Measurements from ENCODE around the gene LIFR. TPM values are rescaled to one million over a fixed set of nuclear protein-coding genes. Genes with fewer than 3 reads are reported as not detected.

LIFR gene
- total RNA-seq, 1 donor from 2014 or later, result not detected

DNA sequence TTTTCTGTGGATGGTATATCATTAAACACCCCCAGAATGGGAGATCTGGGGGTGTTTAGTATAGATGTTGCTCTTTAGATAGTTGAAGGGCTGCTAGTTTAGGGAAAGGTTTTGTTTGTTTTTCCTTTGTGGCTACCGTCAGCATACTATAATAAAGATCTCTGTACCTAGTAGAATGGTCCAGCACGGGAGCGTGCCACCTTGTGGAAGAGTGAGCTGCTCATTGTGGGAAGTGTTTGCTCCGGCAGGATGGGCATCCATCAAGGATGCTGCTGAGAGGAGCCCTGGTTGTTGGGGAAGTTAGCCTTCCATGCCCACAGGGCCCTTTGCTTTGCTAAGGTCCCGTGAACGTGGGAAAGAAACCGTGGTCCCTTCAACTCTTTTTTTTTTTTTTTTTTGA lies 113.1 kb downstream of the LIFR start:
- intact Hi-C loops (cut with micrococcal nuclease), result no loop called here

DNA sequence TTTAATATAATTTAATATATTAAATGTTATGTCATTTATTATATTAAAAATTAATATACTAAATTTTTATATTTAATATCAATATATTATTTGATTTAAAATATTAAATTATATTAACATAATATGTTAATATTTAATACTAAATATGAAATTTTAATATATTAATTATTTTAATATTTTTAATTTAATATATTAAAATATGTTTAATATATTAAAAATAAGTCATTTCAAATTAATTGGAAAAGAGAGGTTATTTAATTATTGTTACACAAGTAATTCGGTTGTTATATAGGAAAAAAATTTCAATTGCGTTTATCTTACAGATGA lies 114.2 kb downstream of the LIFR start:
- intact Hi-C loops (cut with micrococcal nuclease), result no loop called here

DNA sequence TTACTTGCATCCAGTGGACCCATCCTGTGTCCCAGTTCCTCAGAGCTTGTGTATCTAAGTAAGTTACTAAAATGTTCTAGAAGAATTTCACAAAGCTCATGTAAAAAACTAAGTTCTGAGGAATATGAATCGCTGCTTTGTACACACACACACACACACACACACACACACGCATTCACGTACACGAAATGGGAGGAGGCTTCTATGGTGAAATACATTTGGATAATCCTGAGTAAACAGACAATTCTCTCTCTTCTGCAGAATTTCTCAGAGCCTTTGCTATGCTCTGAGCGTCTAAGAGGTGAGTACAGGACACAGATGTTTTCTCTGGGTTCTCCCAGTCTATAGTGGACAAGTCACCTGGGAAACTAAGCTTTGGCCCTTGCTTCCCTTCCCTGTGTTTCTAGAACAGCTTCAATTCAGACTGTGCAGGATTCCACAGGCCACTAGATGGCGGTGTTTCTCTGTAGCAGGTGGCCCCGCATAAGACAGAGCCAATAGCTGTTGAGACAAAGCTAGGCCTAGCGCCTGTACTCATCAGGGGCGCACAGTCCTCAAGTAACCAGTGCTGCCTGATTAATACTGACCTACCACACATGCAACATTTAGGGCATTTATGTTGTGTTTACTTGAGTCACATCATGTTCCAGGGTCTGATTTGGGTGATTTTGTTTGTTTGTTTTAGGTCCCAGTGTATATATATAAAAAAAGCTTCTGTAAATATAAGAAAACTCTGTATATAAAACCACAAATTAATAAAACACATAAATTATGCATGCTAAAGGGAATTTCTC lies 114.8 kb downstream of the LIFR start:
- intact Hi-C loops (cut with micrococcal nuclease), result loop anchor here (1.0 kb wide), 4 partner anchors 110 to 481 kb away; no protein-coding TSS in a partner anchor

DNA sequence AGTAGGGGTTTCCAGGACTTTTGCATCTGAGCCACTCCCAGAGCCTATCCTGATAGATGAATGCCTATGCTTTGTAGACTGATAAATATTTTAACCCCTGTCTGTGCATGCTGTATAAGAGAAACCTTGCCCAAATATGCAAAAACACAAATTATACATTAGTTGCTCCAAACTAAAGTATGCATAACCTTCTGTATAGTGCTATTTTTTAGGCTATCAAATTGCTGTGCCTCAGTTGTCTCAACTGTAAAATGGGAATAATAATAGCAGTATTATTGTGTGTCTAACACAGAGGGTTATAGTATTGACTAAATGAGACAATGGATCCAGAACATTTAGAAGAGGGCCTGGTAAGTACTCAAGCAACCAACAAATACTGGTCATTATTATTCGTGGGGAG lies 117.7 kb downstream of the LIFR start:
- intact Hi-C loops (cut with micrococcal nuclease), result no loop called here

GRCh38 chr5:38434966-38435705 lies 121.3 kb downstream of the LIFR start:
- intact Hi-C loops (cut with micrococcal nuclease), result no loop called here

DNA sequence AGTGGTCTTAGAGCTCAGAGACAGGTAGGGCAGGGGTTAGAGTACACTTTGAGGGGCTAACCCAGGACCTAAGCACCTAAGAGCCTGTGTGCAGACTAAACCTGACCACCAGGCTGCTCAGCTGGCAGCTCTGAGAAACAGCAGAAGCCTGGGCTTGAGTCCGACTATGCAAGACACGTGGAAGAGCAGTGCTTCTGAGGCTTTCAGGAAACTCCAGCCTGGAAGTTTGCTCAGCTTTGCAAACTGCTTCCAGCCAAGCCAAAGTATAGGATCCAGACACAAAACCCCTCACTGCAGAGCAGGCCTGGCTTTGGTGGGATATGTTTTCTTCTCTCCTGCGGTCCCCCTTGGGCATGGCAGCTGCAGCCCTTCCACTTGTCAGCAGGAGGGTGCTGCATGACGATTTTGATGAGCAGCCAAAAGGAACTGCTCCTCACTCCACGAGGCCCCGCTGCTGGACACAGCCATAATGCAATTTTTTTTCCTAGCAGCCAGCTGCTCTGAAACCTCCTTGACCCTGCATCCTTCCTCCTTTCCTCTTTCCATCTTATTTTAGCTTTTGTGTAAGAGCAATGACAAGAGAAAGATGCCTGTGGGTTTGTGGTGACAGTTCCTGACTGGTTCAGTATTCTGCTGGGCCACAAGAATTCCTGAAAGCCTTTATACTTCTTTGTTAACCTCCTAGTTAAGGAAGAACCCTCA lies 123.1 kb downstream of the LIFR start:
- intact Hi-C loops (cut with micrococcal nuclease), result no loop called here

DNA sequence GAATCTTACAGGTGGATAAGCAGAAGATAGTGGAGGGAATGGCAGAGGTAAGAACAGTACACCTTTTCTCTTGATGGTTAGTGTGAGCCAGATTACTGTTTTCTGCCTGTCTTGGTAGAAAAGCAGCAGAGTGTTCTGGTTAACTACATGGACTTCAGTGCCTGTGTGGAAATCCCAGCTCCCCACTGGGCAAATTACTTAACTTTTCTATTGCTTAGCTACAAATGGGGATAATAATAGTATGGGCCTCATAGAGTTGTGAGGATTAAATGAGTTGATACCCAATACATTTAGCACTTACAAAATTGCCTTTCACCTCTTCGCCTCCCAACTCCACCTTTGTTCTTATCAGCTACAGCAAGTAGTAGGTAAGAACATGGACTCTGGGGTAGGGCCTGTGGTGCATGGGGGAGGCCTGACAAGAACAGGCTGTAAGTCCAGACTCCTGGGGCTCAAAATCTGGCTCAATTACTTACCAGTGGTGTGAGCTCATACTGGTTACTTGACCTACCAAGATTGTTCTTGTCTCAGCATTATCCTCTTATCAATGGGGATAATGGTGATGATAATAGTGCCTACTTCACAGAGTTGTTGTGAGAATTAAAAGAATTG lies 125.1 kb downstream of the LIFR start:
- intact Hi-C loops (cut with micrococcal nuclease), result no loop called here

DNA sequence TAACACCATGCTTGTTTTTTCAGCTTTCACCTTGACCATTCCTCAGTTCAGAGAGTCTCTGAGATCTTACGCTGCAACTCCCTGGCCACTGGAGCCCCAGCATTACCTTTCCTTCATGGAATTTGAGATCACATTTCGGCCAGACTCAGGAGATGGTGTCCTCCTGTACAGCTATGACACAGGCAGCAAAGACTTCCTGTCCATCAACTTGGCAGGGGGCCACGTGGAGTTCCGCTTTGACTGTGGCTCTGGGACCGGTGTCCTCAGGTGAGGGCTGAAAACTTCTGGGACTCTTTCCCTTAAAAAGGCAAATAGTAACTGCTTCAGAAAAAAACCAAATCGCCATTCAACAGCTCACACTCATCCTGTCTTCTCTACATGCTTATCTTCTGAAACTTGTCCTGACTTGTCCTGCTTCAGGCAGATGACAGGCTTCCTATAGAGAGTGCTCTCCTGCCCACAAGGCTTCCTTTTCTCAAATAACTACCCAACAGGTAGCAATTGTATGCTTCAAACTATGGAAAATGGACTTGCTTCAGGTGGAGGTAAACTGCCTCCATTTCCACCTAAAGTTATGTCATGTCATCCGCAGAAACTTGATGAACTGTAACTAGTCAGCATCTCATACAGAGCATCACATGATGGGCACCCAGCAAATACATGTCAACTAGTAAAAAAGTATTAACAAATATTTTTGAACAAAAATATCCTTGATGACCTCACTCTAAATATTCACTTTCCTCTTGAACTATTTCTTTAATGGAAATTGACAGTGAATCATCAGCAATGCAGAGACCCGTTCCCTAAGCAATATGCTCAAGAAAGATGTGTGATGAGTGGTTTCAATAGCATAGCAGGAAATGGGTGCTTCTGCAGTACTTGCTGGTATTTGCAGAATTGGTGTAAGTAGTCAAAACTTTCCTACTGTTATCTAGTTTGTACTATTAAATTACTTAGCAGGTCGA lies 129.2 kb downstream of the LIFR start:
- intact Hi-C loops (cut with micrococcal nuclease), result no loop called here

- intact Hi-C loops (cut with micrococcal nuclease), result no loop called here
These were observed 130.0 kb downstream of the LIFR start for GRCh38 chr5:38426490-38426889.

Measured in T-helper 2 cell treated with Interferon-gamma antibody and Interleukin-4, amounts not matched to agents 100 ng/mL and 5 ng/mL, for 36 hours (primary cell).